Panc1 (cell line): Measurements from ENCODE around the gene KLF6. TPM values are rescaled to one million over a fixed set of nuclear protein-coding genes. Genes with fewer than 3 reads are reported as not detected.

ENCODE experiments used
- ATAC-seq: fragments of 200-7000 bp; cut with Tn5 transposase; 2 replicates; pipeline ENCODE4 v1.9.1; 2020; ENCODE audit warnings: mild to moderate bottlenecking, moderate library complexity
- BruUV-seq: library from RNA; stranded (reverse); fragments of 400-500 nt; replicated peaks from 2 replicates; lab custom pipeline; 2021; lab: Mats Ljungman, UMichigan
- CTCF ChIA-PET: fragments of 300-600 bp; sonication (Branson Sonifier 250); formaldehyde crosslinking; loops from one replicate; lab custom pipeline; 2022; ENCODE audit warnings: antibody characterized with exemption; lab: Charles Lee
- POLR2A ChIA-PET: fragments of 300-600 bp; sonication (Branson Sonifier 250); formaldehyde crosslinking; loops from one replicate; lab custom pipeline; 2022; ENCODE audit warnings: antibody characterized with exemption; lab: Charles Lee
- DNase-seq: peaks from one replicate; pipeline ENCODE4 v3.0.0-alpha.2; 2010; ENCODE audit warnings: low read depth, low spot score
- H3K27ac ChIP-seq: 2 replicates; pipeline ENCODE4 v1.5.1; 2011; ENCODE audit warnings: mild to moderate bottlenecking, low read length, inconsistent platforms
- H3K27me3 ChIP-seq: fragments of 200-500 bp; sonication (Bioruptor generic); 2 replicates; pipeline ENCODE4 v1.6.0; 2014; ENCODE audit warnings: low read length, inconsistent platforms; ENCODE audit not compliant: control insufficient read depth, insufficient read depth
- H3K36me3 ChIP-seq: fragments of 200-500 bp; sonication (Bioruptor generic); 2 replicates; pipeline ENCODE4 v1.5.1; 2014; ENCODE audit warnings: inconsistent platforms, mild to moderate bottlenecking, low read length, moderate library complexity; ENCODE audit not compliant: control insufficient read depth, insufficient read depth
- H3K4me1 ChIP-seq: 2 replicates; pipeline ENCODE4 v1.5.1; 2011; ENCODE audit warnings: inconsistent platforms, mild to moderate bottlenecking, low read length, moderate library complexity; ENCODE audit not compliant: control insufficient read depth, insufficient read depth
- H3K4me3 ChIP-seq, 2 experiments: 2 replicates each; pipeline ENCODE4 v1.5.1; 2011 to 2012; ENCODE audit warnings: low read depth in 2 of 2, low read length in 2 of 2, mild to moderate bottlenecking in 2 of 2, inconsistent platforms in 1 of 2, moderate library complexity in 1 of 2
- H3K9me3 ChIP-seq: fragments of 200-500 bp; sonication (Bioruptor generic); 2 replicates; pipeline ENCODE4 v1.5.1; 2014; ENCODE audit warnings: low read depth, mild to moderate bottlenecking, inconsistent platforms, low read length, moderate library complexity; ENCODE audit not compliant: control insufficient read depth, insufficient read depth
- CTCF ChIP-seq: fragments of 450-650 bp; IDR thresholded peaks from 2 replicates; pipeline ENCODE4 v1.5.1; 2017; ENCODE audit warnings: mild to moderate bottlenecking
- POLR2AphosphoS5 ChIP-seq: IDR thresholded peaks from 2 replicates; pipeline ENCODE4 v1.6.1; 2012; ENCODE audit warnings: mild to moderate bottlenecking, low read depth, low read length, moderate library complexity
- SIN3A ChIP-seq: IDR thresholded peaks from 2 replicates; pipeline ENCODE4 v1.6.1; 2012; ENCODE audit warnings: low read depth, mild to moderate bottlenecking, low read length, moderate library complexity, borderline replicate concordance; ENCODE audit not compliant: insufficient read depth
- TCF7L2 ChIP-seq: IDR thresholded peaks from 2 replicates; pipeline ENCODE4 v1.6.1; 2011; ENCODE audit warnings: mild to moderate bottlenecking, low read depth, low read length, inconsistent platforms
- in situ Hi-C: cut with HindIII; loops from 2 replicates; pipeline ENCODE4 v1.10.0; 2016; ENCODE audit warnings: low sequenced_read_pairs, low pct_unique_long_range_greater_than_20kb
- intact Hi-C: fragments of 100-400 bp; cut with micrococcal nuclease; formaldehyde crosslinking; loops from one replicate; pipeline ENCODE4 v1.10.0; 2022; ENCODE audit not compliant: unreplicated experiment
- total RNA-seq: library from RNA; stranded (reverse); gene quantifications from one replicate; pipeline ENCODE4 v1.2.1, GENCODE V29; 2021; ENCODE audit not compliant: unreplicated experiment
- TF ChIP-seq, protein P1 (sequence below), 2 experiments: IDR thresholded peaks; 2 replicates each; pipeline ENCODE4 v1.6.1; 2011 to 2012; ENCODE audit warnings: low read depth in 2 of 2, control low read depth in 1 of 2, low read length in 1 of 2, mild to moderate bottlenecking in 1 of 2, moderate library complexity in 1 of 2; ENCODE audit not compliant: insufficient read depth in 1 of 2

The KLF6 gene
- total RNA-seq, 1 experiment from 2014 or later = 177 TPM

- Histone ChIP-seq H3K27ac (peak overlapping the region; percentile 87), H3K27me3 (no peaks in the 10 kb centered on the region), H3K9me3 (no peaks in the 10 kb centered on the region), H3K36me3 (no peaks in the 10 kb centered on the region), H3K4me1 (peaks cover 75% of the 10 kb centered on the region), H3K4me3 (peak overlapping the region in 1 of 2 experiments; percentile 24; a peak in 2 of 4 replicates)
- POLR2A ChIA-PET = interaction anchor here (1.0 to 1.1 kb wide), 3 partner anchors 21 to 80 kb away, joined by 3 to 5 read pairs (median 3); partner anchors contain the start of gene KLF6
- in situ Hi-C loops (no loop called here), intact Hi-C loops (loop anchor here (2.0 kb wide), 1 partner anchor 19 kb away; no protein-coding TSS in a partner anchor)
- no peak for DNase-seq
- no peak for TF ChIP-seq TCF7L2
- TF ChIP-seq, protein P1, sequence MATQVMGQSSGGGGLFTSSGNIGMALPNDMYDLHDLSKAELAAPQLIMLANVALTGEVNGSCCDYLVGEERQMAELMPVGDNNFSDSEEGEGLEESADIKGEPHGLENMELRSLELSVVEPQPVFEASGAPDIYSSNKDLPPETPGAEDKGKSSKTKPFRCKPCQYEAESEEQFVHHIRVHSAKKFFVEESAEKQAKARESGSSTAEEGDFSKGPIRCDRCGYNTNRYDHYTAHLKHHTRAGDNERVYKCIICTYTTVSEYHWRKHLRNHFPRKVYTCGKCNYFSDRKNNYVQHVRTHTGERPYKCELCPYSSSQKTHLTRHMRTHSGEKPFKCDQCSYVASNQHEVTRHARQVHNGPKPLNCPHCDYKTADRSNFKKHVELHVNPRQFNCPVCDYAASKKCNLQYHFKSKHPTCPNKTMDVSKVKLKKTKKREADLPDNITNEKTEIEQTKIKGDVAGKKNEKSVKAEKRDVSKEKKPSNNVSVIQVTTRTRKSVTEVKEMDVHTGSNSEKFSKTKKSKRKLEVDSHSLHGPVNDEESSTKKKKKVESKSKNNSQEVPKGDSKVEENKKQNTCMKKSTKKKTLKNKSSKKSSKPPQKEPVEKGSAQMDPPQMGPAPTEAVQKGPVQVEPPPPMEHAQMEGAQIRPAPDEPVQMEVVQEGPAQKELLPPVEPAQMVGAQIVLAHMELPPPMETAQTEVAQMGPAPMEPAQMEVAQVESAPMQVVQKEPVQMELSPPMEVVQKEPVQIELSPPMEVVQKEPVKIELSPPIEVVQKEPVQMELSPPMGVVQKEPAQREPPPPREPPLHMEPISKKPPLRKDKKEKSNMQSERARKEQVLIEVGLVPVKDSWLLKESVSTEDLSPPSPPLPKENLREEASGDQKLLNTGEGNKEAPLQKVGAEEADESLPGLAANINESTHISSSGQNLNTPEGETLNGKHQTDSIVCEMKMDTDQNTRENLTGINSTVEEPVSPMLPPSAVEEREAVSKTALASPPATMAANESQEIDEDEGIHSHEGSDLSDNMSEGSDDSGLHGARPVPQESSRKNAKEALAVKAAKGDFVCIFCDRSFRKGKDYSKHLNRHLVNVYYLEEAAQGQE (IDR thresholded peaks at IDR 0.05; ENCODE audit: insufficient read depth in 1 of 2, low read depth in 2 of 2, low read length in 1 of 2) = no peak
- TF ChIP-seq CTCF = no peak
- no peak for TF ChIP-seq SIN3A
- TF ChIP-seq POLR2AphosphoS5 = no peak
- CTCF ChIA-PET = no interaction called here
- no TSS peak for BruUV-seq
- ATAC-seq = peak; percentile 29
Observed at GRCh38 chr10:3805791-3806461, 20.9 kb upstream of the KLF6 start.

DNA sequence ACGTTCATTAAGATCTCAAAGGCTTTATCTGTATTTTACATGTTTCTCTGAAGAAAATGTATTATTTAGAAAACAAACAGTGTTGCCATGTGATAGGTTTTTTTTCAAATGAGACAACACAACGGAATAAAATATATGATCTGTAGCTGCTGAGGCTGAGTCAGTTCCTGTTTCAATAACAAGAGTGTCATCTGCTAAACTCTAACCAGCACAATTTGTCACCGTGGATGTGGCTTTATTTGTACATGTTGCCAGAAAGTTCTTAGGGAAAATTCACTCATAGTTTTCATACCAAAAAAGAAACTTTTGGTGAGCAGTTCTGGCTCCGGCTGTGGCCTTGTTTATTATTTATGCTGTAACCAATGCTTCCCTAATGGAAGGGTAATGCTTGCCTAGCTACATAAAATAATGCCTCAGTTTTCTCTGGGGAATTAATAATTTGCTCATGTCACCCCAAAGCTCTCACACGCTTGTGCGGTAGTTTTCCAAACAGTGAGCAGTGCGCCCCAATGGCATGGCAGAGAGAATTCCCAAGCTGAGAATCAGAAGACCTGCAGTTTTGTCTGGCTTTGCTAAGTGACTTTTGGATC lies 20.3 kb upstream of the KLF6 start:
- no peaks in the 10 kb centered on the region for H3K27me3 ChIP-seq
- no peaks in the 10 kb centered on the region for H3K9me3 ChIP-seq
- in situ Hi-C loops (no loop called here), intact Hi-C loops (loop anchor here (2.0 kb wide), 1 partner anchor 18 kb away; no protein-coding TSS in a partner anchor)
- no peaks in the 10 kb centered on the region for H3K36me3 ChIP-seq
- peak; percentile 91 for DNase-seq
- peak overlapping the region; percentile 87 for H3K27ac ChIP-seq
- H3K4me1 ChIP-seq = peaks cover 69% of the 10 kb centered on the region
- POLR2A ChIA-PET = interaction anchor here (0.5 to 1.1 kb wide), 4 partner anchors 20 to 80 kb away, joined by 3 to 9 read pairs (median 4); partner anchors contain the start of gene KLF6
- CTCF ChIA-PET = no interaction called here
- peak overlapping the region in 1 of 2 experiments; percentile 24; a peak in 2 of 4 replicates for H3K4me3 ChIP-seq
- TF ChIP-seq CTCF (no peak), SIN3A (no peak), TCF7L2 (no peak), POLR2AphosphoS5 (no peak)
- no peak for ATAC-seq
- BruUV-seq = TSS peak; percentile 70
